Upper lobe of left lung (tissue), 6 donors: ENCODE data around the gene FAF1. TPM values are rescaled to one million over a fixed set of nuclear protein-coding genes. Genes with fewer than 3 reads are reported as not detected.

Experiments used
- ATAC-seq, 2 donors: fragments of 200-7000 bp; cut with Tn5 transposase; one replicate each; pipeline ENCODE4 v1.9.1; 2022; ENCODE audit warnings: mild to moderate bottlenecking in 2 of 2, moderate library complexity in 2 of 2; ENCODE audit not compliant: low FRiP score in 2 of 2
- DNase-seq, 2 donors: peaks; one replicate each; pipeline ENCODE4 v3.0.0-alpha.2; 2019 to 2020
- H3K27ac ChIP-seq, 4 donors: fragments of 200-600 bp; sonication (generic); one replicate each; pipeline ENCODE4 v1.5.1; 2016 to 2019
- H3K27me3 ChIP-seq, 4 donors: fragments of 200-600 bp; sonication (generic); one replicate each; pipeline ENCODE4 v1.5.1; 2017 to 2019
- H3K36me3 ChIP-seq, 4 donors: fragments of 200-600 bp; sonication (generic); one replicate each; pipeline ENCODE4 v1.5.1; 2016 to 2019
- H3K4me1 ChIP-seq, 4 donors: fragments of 200-600 bp; sonication (generic); one replicate each; pipeline ENCODE4 v1.5.1; 2018 to 2019
- H3K4me3 ChIP-seq, 4 donors: fragments of 200-600 bp; sonication (generic); one replicate each; pipeline ENCODE4 v1.5.1; 2017 to 2019; ENCODE audit warnings: mild to moderate bottlenecking in 2 of 4, moderate library complexity in 1 of 4
- H3K9me3 ChIP-seq, 4 donors: fragments of 200-600 bp; sonication (generic); one replicate each; pipeline ENCODE4 v1.5.1; 2018 to 2019
- EP300 ChIP-seq, 4 donors: sonication (generic); formaldehyde crosslinking; IDR thresholded peaks; one replicate each; pipeline ENCODE4 v1.5.1; 2017; ENCODE audit warnings: antibody characterized with exemption in 4 of 4, control low read depth in 2 of 4
- POLR2A ChIP-seq, 4 donors: fragments of 450-650 bp; IDR thresholded peaks; one replicate each; pipeline ENCODE4 v1.5.1; 2016 to 2017; ENCODE audit warnings: antibody characterized with exemption in 4 of 4, mild to moderate bottlenecking in 2 of 4
- POLR2AphosphoS5 ChIP-seq, 2 donors: sonication (generic); formaldehyde crosslinking; IDR thresholded peaks; one replicate each; pipeline ENCODE4 v1.5.1; 2017; ENCODE audit warnings: antibody characterized with exemption in 2 of 2
- WGBS, 2 donors: methylation state at CpG; one replicate each; pipeline ENCODE4 v1.1.5; 2017 to 2018; 5-methylcytosine and 5-hydroxymethylcytosine counted together
- total RNA-seq, 6 donors: library from RNA; depleted of rRNA in 4 of 6; stranded (reverse); fragments of >200 nt in 4 of 6; gene quantifications; one replicate each; pipeline versions ENCODE4 v1.1.0 to v1.2.1, GENCODE V29; 2016 to 2021
- TF ChIP-seq, protein P1 (sequence below), 6 experiments: fragments of 450-650 bp in 4 of 6; fragments of 200-600 bp in 2 of 6; sonication (generic) in 2 of 6; IDR thresholded peaks; one replicate each; pipeline ENCODE4 v1.5.1; 2016 to 2019; ENCODE audit warnings: antibody characterized with exemption in 6 of 6
- donor health status: DM: no; HTN: no; CAD: no; lungs with moderate emphysema.
- donor health status: DM: no; HTN: yes; CAD: no; lungs with severe emphysema.

The FAF1 gene
- total RNA-seq, 6 donors from 2014 or later, result 30.2 to 52.3 (median 35.0) TPM

DNA sequence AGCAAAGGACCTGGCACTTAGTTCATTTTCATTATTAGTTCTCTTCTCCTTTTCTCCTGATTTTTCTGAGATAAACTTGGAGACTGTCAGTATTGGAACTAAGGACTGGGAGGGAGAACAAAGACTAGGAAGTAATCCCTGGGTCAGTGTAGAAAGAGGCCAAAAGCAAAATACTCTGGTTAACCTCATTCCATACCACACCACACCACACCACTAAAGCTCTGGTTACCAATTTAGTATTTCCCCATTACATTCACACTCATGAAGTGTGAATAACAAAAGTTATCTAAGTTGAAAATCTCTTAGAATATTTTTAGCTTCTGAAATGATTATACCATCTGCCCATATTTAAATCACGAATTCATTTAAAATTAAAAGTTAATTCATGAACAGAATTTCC lies 467.9 kb downstream of the FAF1 start:
- no peak for DNase-seq
- Histone ChIP-seq H3K36me3 (peaks cover 0 to 29% (median 9%) of the 10 kb centered on the region in 4 donors), H3K27ac (no peak overlapping the region), H3K4me3 (no peak overlapping the region), H3K4me1 (no peaks in the 10 kb centered on the region), H3K27me3 (no peaks in the 10 kb centered on the region), H3K9me3 (peaks cover 0 to 8% (median 2%) of the 10 kb centered on the region in 4 donors)
- WGBS, 2 donors, result 93 to 94% methylated on average over 1 of the region's 1 CpG
- no peak for ATAC-seq
- TF ChIP-seq POLR2AphosphoS5 (IDR thresholded peaks at IDR 0.05), result no peak
- TF ChIP-seq POLR2A (IDR thresholded peaks at IDR 0.05), result no peak
- no peak for TF ChIP-seq EP300 (IDR thresholded peaks at IDR 0.05)
- TF ChIP-seq, protein P1, sequence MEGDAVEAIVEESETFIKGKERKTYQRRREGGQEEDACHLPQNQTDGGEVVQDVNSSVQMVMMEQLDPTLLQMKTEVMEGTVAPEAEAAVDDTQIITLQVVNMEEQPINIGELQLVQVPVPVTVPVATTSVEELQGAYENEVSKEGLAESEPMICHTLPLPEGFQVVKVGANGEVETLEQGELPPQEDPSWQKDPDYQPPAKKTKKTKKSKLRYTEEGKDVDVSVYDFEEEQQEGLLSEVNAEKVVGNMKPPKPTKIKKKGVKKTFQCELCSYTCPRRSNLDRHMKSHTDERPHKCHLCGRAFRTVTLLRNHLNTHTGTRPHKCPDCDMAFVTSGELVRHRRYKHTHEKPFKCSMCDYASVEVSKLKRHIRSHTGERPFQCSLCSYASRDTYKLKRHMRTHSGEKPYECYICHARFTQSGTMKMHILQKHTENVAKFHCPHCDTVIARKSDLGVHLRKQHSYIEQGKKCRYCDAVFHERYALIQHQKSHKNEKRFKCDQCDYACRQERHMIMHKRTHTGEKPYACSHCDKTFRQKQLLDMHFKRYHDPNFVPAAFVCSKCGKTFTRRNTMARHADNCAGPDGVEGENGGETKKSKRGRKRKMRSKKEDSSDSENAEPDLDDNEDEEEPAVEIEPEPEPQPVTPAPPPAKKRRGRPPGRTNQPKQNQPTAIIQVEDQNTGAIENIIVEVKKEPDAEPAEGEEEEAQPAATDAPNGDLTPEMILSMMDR (IDR thresholded peaks at IDR 0.05), result no peak

DNA sequence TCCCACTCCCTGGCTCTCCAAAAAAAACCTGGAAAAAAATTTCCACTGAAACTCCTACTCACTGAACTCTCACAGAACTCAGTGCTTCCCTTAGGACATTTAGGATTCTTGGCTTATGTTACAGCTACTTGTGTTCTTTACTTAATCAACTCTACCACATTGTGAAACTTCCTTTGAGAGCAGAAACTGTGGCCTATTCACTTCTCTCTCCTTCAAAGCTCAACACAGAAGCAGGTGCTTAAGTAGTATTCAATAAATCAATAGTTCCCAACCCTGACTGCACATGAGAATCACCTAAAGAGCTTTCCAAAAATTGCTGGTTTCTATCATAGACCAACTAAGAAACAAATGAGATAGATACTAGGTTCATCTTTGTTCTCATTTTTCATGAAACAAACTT lies 468.9 kb downstream of the FAF1 start:
- Histone ChIP-seq H3K36me3 (peaks cover 0 to 25% (median 9%) of the 10 kb centered on the region in 4 donors), H3K27me3 (no peaks in the 10 kb centered on the region), H3K4me3 (no peak overlapping the region), H3K9me3 (no peaks in the 10 kb centered on the region), H3K27ac (no peak overlapping the region), H3K4me1 (no peaks in the 10 kb centered on the region)
- ATAC-seq (no peak), DNase-seq (no peak)
- TF ChIP-seq POLR2AphosphoS5 (IDR thresholded peaks at IDR 0.05), result no peak
- TF ChIP-seq POLR2A (IDR thresholded peaks at IDR 0.05), result no peak
- TF ChIP-seq, protein P1 (IDR thresholded peaks at IDR 0.05), result no peak
- no peak for TF ChIP-seq EP300 (IDR thresholded peaks at IDR 0.05)

DNA sequence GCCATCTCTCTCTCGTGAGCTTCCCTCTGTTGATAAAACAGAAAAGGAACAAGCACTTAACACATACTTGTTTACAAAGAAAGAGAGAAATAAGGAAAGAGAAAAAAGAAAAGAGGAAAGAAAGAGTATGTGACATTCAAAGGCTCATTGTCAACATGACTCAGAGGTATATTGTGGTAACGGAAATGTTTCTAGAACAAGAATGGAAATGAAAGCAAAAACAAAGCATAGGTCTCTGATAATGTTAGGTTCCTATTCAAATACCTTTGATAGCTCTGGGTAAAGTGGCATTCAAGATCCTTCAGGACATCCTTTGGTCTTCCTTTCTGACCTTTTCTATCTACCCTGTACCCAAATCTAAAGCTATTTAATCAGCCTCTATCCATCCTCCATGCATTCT lies 469.4 kb downstream of the FAF1 start:
- no peak overlapping the region for H3K27ac ChIP-seq
- no peaks in the 10 kb centered on the region for H3K27me3 ChIP-seq
- no peak overlapping the region for H3K4me3 ChIP-seq
- H3K9me3 ChIP-seq, result no peaks in the 10 kb centered on the region
- H3K36me3 ChIP-seq, result peaks cover 0 to 25% (median 9%) of the 10 kb centered on the region in 4 donors
- ATAC-seq (no peak), DNase-seq (no peak)
- no peaks in the 10 kb centered on the region for H3K4me1 ChIP-seq
- TF ChIP-seq POLR2A (IDR thresholded peaks at IDR 0.05) (no peak), EP300 (IDR thresholded peaks at IDR 0.05) (no peak), POLR2AphosphoS5 (IDR thresholded peaks at IDR 0.05) (no peak)
- TF ChIP-seq, protein P1 (IDR thresholded peaks at IDR 0.05), result no peak
- WGBS, 2 donors, result 79 to 83% methylated on average over 2 of the region's 2 CpGs

DNA sequence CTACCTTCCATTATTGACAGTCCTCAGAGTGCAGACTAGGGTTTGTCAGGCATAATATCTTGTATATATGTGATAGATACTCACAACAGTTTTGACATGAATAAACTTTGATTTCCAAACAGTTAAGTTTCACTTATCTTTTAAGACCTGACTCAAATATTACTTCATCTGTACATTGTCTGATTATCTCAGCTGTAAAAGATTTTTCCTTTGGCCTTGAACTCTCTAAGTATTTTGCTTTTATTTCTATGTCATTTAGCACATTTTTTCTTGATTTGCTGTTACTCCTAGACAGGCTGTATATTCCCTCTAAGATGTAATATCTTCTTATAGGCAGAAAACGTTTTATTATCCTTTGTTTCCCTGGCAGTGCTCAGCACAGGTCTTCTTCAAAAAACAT lies 471.2 kb downstream of the FAF1 start:
- DNase-seq, result no peak
- TF ChIP-seq POLR2AphosphoS5 (IDR thresholded peaks at IDR 0.05) (no peak), EP300 (IDR thresholded peaks at IDR 0.05) (no peak), POLR2A (IDR thresholded peaks at IDR 0.05) (no peak)
- TF ChIP-seq, protein P1 (IDR thresholded peaks at IDR 0.05), result no peak
- ATAC-seq, result no peak
- Histone ChIP-seq H3K9me3 (no peaks in the 10 kb centered on the region), H3K4me1 (no peaks in the 10 kb centered on the region), H3K27me3 (no peaks in the 10 kb centered on the region), H3K27ac (no peak overlapping the region), H3K4me3 (no peak overlapping the region), H3K36me3 (peaks cover 0 to 25% (median 9%) of the 10 kb centered on the region in 4 donors)
- WGBS, 2 donors, result 65 to 79% methylated on average over 1 of the region's 1 CpG

DNA sequence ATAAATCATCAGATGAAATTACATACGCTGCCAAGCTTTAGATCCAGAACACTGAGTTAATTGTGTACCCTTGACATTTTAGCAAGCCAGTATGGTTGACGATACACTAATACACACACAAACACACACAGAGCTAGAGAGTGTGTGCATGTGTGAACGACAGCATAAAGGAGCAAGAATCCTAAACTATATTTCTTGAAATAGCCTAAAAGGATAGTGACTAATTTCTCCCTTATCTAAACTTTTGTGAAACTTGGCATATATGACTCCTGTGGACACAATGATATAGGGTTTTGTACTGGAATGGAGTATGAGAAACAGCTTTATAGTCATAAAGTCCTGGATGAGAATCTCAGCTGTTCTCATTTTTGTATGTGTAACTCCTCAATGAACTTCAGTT lies 471.7 kb downstream of the FAF1 start:
- Histone ChIP-seq H3K4me3 (no peak overlapping the region), H3K9me3 (no peaks in the 10 kb centered on the region), H3K27ac (no peak overlapping the region), H3K27me3 (no peaks in the 10 kb centered on the region), H3K4me1 (no peaks in the 10 kb centered on the region), H3K36me3 (peaks cover 0 to 25% (median 9%) of the 10 kb centered on the region in 4 donors)
- ATAC-seq (no peak), DNase-seq (no peak)
- no peak for TF ChIP-seq POLR2AphosphoS5 (IDR thresholded peaks at IDR 0.05)
- TF ChIP-seq, protein P1 (IDR thresholded peaks at IDR 0.05), result no peak
- TF ChIP-seq EP300 (IDR thresholded peaks at IDR 0.05), result no peak
- WGBS, 2 donors, result 72 to 76% methylated on average over 3 of the region's 3 CpGs
